IPS-18a (cell line): ENCODE results near the gene GTF2IRD1.
"Not testable (repeated sequence)": the region's sequence is repeated elsewhere in the genome, so short reads cannot be mapped to it uniquely, and the experiment has no call there.

Experiments
- H3K27ac ChIP-seq: one replicate; pipeline ENCODE4 v1.5.1; 2013; ENCODE audit warnings: low read length
- H3K27me3 ChIP-seq: one replicate; pipeline ENCODE4 v1.6.1; 2013; ENCODE audit warnings: mild to moderate bottlenecking, low read length; ENCODE audit not compliant: control insufficient read depth, insufficient read depth
- H3K36me3 ChIP-seq: one replicate; pipeline ENCODE4 v1.6.1; 2013; ENCODE audit warnings: low read depth, low read length; ENCODE audit not compliant: control insufficient read depth
- H3K4me1 ChIP-seq: one replicate; pipeline ENCODE4 v1.6.1; 2013; ENCODE audit warnings: low read depth, low read length; ENCODE audit not compliant: control insufficient read depth
- H3K4me3 ChIP-seq: one replicate; pipeline ENCODE4 v1.5.1; 2013; ENCODE audit warnings: low read length
- H3K9ac ChIP-seq: one replicate; pipeline ENCODE4 v1.6.1; 2013; ENCODE audit warnings: mild to moderate bottlenecking, low read length, moderate library complexity
- H3K9me3 ChIP-seq: one replicate; pipeline ENCODE4 v1.6.1; 2013; ENCODE audit warnings: low read depth, low read length; ENCODE audit not compliant: control insufficient read depth

Gene GTF2IRD1

GRCh38 chr7:74438327-74438726, 15.4 kb upstream of the GTF2IRD1 start:
- Histone ChIP-seq H3K27me3 (no peaks in the 10 kb centered on the region), H3K4me3 (no peak overlapping the region)

DNA sequence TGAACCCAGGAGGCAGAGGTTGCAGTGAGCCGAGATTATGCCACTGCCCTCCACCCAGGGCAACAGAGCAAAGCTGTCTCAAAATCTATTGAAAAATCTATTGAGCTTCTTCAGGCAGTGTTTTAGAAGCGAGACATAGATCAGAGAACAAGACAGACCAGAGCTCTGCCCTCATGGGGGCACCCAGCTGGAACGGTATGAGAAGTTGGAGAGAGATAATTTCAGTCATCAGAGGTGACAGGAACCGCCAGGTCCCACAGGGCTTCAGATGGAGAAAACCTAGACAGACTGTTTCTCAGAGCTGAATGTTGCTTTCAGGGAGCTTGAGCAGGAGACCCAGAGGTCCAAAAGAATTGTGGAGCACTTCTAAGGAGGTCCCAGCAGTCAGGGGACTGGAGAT, 14.2 kb upstream of the GTF2IRD1 start:
- Histone ChIP-seq H3K4me3 (no peak overlapping the region), H3K27ac (no peak overlapping the region)

More at GRCh38 chr7:74438327-74438726, 15.4 kb upstream of the GTF2IRD1 start:
- Histone ChIP-seq H3K4me1 (no peaks in the 10 kb centered on the region), H3K9me3 (no peaks in the 10 kb centered on the region), H3K9ac (no peak overlapping the region), H3K27ac (no peak overlapping the region), H3K36me3 (no peaks in the 10 kb centered on the region)

GRCh38 chr7:74440143-74440542, 13.6 kb upstream of the GTF2IRD1 start:
- H3K36me3 ChIP-seq, H3K4me1 ChIP-seq, H3K9me3 ChIP-seq, H3K27ac ChIP-seq, H3K27me3 ChIP-seq, H3K4me3 ChIP-seq, H3K9ac ChIP-seq: not testable (repeated sequence)

More for the DNA sequence above, 14.2 kb upstream of the GTF2IRD1 start:
- Histone ChIP-seq H3K27me3 (no peaks in the 10 kb centered on the region), H3K9me3 (no peaks in the 10 kb centered on the region), H3K4me1 (no peaks in the 10 kb centered on the region), H3K9ac (no peak overlapping the region), H3K36me3 (no peaks in the 10 kb centered on the region)

DNA sequence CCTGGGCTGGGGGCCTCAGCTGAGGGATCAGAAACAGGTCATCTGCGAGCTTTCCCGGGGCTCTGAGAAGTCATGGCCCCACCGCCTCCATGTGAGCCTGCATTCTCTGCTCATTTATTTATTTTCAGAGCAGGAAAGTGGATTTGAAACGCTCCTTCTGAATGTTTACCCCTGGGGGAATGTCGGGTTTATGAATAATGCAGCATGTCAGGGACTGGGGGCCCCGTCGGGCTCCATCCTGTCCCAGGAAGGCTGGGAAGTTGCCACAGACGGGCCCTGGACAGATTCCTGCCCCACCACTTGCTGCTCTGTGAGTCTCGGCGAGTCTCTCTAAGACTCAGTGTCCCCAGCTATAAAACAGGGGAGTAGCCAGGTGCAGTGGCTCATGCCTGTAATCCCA, 11.9 kb upstream of the GTF2IRD1 start:
- Histone ChIP-seq H3K27ac (no peak overlapping the region), H3K9me3 (no peaks in the 10 kb centered on the region), H3K9ac (no peak overlapping the region), H3K27me3 (no peaks in the 10 kb centered on the region), H3K36me3 (no peaks in the 10 kb centered on the region), H3K4me3 (no peak overlapping the region), H3K4me1 (no peaks in the 10 kb centered on the region)

- Histone ChIP-seq H3K4me1 (no peaks in the 10 kb centered on the region), H3K27me3 (no peaks in the 10 kb centered on the region), H3K9me3 (no peaks in the 10 kb centered on the region), H3K27ac (no peak overlapping the region), H3K9ac (no peak overlapping the region), H3K36me3 (no peaks in the 10 kb centered on the region), H3K4me3 (no peak overlapping the region)
Measured at GRCh38 chr7:74443543-74444247, 10.0 kb upstream of the GTF2IRD1 start.

DNA sequence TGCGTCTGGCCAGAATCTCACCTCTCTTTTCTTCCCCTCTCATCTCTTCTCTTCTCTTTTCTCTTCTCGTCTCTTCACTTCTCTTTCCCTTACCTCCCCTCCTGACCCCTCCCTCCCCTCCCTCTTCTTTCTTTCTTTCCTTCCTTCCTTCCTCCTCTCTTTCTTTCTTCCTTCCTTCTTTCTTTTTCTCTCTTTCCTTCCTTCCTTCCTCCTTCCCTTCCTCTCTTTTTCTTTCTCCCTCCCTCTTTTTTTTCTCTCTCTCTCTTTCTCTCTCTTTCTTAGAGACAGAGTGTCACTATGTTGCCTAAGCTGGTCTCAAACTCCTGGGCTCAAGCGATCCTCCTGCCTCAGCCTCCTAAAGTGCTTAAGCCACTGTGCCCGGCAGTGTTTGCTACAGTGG, 4.6 kb upstream of the GTF2IRD1 start:
- no peak overlapping the region for H3K27ac ChIP-seq
- H3K36me3 ChIP-seq: no peaks in the 10 kb centered on the region
- no peak overlapping the region for H3K9ac ChIP-seq
- H3K27me3 ChIP-seq: no peaks in the 10 kb centered on the region
- H3K9me3 ChIP-seq: no peaks in the 10 kb centered on the region
- H3K4me1 ChIP-seq: peaks cover 4% of the 10 kb centered on the region
- no peak overlapping the region for H3K4me3 ChIP-seq

GRCh38 chr7:74449809-74450397, 3.8 kb upstream of the GTF2IRD1 start:
- Histone ChIP-seq H3K9me3 (no peaks in the 10 kb centered on the region), H3K9ac (no peak overlapping the region), H3K4me1 (peaks cover 4% of the 10 kb centered on the region), H3K27me3 (no peaks in the 10 kb centered on the region), H3K27ac (no peak overlapping the region), H3K4me3 (no peak overlapping the region), H3K36me3 (no peaks in the 10 kb centered on the region)

GRCh38 chr7:74452748-74453321, 871 bp upstream of the GTF2IRD1 start:
- Histone ChIP-seq H3K27me3 (no peaks in the 10 kb centered on the region), H3K36me3 (no peaks in the 10 kb centered on the region), H3K9ac (peak overlapping the region; percentile 67), H3K4me3 (peak overlapping the region; percentile 56), H3K27ac (no peak overlapping the region), H3K9me3 (no peaks in the 10 kb centered on the region), H3K4me1 (peaks cover 4% of the 10 kb centered on the region)

GRCh38 chr7:74454021-74454924, 567 bp downstream of the GTF2IRD1 start:
- Histone ChIP-seq H3K4me3 (peak overlapping the region; percentile 67), H3K27ac (no peak overlapping the region), H3K9ac (peak overlapping the region; percentile 73), H3K4me1 (peaks cover 4% of the 10 kb centered on the region), H3K36me3 (no peaks in the 10 kb centered on the region), H3K27me3 (no peaks in the 10 kb centered on the region), H3K9me3 (no peaks in the 10 kb centered on the region)

GRCh38 chr7:74454925-74455288, 1.2 kb downstream of the GTF2IRD1 start:
- Histone ChIP-seq H3K9me3 (no peaks in the 10 kb centered on the region), H3K4me3 (peak overlapping the region; percentile 67), H3K27me3 (no peaks in the 10 kb centered on the region), H3K36me3 (no peaks in the 10 kb centered on the region), H3K27ac (no peak overlapping the region), H3K4me1 (peaks cover 4% of the 10 kb centered on the region), H3K9ac (peak overlapping the region; percentile 73)

- no peak overlapping the region for H3K27ac ChIP-seq
- no peaks in the 10 kb centered on the region for H3K9me3 ChIP-seq
- H3K36me3 ChIP-seq: no peaks in the 10 kb centered on the region
- no peak overlapping the region for H3K9ac ChIP-seq
- H3K27me3 ChIP-seq: no peaks in the 10 kb centered on the region
- H3K4me3 ChIP-seq: peak overlapping the region; percentile 67
- H3K4me1 ChIP-seq: peaks cover 4% of the 10 kb centered on the region
Measured at GRCh38 chr7:74455291-74455804, 1.6 kb downstream of the GTF2IRD1 start.
